Adipose tissue (tissue), 3 donors: ENCODE results near the gene CSF3. TPM values are rescaled to one million over a fixed set of nuclear protein-coding genes. Genes with fewer than 3 reads are reported as not detected.

Experiments used
- H3K27ac ChIP-seq: one replicate; pipeline ENCODE4 v1.5.1; 2013; ENCODE audit warnings: low read depth, low read length
- WGBS, 3 donors: extraction: QIAGEN DNeasy Blood & Tissue Kit; methylation state at CpG; one replicate each; pipeline ENCODE4 v1.1.7; 2013; 5-methylcytosine and 5-hydroxymethylcytosine counted together
- polyA plus RNA-seq, 3 donors: library from polyadenylated mRNA; stranded (reverse); fragments of 200-250 nt; gene quantifications; one replicate each; pipeline ENCODE4 v1.2.3, GENCODE V29; 2013
- donor health status: healthy with polysubstance abuse.
- donor health status: Bipolar disorder and iron deficiency.
- donor health status: healthy.

Gene CSF3, protein sequence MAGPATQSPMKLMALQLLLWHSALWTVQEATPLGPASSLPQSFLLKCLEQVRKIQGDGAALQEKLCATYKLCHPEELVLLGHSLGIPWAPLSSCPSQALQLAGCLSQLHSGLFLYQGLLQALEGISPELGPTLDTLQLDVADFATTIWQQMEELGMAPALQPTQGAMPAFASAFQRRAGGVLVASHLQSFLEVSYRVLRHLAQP
- polyA plus RNA-seq: 10 to 100 TPM in 1 of 3 donors, 1 to 10 TPM in 1, under 1 TPM in 1; 0.75 to 91.0 (median 4.4) TPM

DNA sequence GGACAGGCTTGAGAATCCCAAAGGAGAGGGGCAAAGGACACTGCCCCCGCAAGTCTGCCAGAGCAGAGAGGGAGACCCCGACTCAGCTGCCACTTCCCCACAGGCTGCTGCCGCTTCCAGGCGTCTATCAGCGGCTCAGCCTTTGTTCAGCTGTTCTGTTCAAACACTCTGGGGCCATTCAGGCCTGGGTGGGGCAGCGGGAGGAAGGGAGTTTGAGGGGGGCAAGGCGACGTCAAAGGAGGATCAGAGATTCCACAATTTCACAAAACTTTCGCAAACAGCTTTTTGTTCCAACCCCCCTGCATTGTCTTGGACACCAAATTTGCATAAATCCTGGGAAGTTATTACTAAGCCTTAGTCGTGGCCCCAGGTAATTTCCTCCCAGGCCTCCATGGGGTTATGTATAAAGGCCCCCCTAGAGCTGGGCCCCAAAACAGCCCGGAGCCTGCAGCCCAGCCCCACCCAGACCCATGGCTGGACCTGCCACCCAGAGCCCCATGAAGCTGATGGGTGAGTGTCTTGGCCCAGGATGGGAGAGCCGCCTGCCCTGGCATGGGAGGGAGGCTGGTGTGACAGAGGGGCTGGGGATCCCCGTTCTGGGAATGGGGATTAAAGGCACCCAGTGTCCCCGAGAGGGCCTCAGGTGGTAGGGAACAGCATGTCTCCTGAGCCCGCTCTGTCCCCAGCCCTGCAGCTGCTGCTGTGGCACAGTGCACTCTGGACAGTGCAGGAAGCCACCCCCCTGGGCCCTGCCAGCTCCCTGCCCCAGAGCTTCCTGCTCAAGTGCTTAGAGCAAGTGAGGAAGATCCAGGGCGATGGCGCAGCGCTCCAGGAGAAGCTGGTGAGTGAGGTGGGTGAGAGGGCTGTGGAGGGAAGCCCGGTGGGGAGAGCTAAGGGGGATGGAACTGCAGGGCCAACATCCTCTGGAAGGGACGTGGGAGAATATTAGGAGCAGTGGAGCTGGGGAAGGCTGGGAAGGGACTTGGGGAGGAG, at the start of gene CSF3:
Gene CSF3, plus strand, starts transcription at position 436 of the 993 bp plus-strand sequence. Its CDS starts 35 bp downstream, at position 471.
- H3K27ac ChIP-seq: peak within 1 kb of the TSS; percentile 19
- 47 to 48% (median 48%) methylated on average over 20 of the region's 20 CpGs for WGBS, 3 donors

DNA sequence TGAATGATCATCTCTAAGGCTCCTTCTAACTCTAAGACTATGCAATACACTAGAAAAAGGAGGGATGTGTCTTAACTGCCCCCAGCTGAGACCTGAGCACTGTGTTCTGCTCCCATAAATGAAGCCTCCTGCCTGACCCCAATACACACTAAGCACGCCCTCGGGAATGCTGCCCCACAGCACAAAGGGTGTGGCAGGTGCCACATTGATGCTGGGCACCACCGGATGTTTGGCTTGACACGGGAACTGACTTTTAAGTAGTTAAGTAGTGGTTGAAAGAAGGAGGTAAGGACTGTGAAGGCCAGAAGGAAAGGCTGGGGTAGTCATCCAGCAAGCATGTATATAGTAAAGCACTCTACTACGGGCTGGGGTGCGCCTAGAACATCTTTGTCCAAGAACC, 48.5 kb upstream of the CSF3 start:
- no peak overlapping the region for H3K27ac ChIP-seq
- WGBS, 3 donors: 78 to 89% (median 84%) methylated on average over 6 of the region's 6 CpGs

DNA sequence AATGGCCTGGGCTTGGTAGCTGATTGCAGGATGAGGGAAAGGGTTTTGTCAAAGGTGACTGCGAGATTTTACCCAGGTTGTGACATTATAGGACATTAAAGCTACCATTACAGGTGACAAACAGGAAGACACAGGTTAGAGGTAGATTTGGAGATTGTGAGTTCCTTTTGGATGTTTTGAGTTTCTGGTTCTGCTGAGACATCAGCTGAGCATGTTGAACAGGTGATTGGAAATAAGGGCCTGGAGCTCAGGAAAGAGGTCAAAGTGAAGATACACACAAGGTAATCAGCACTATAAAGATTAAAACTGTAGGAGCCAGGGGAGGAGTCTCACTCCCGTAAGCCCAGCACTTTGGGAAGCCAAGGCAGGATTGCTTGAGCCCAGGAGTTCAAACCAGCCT, 46.5 kb upstream of the CSF3 start:
- 73 to 90% (median 85%) methylated on average over 2 of the region's 2 CpGs for WGBS, 3 donors
- H3K27ac ChIP-seq: no peak overlapping the region

DNA sequence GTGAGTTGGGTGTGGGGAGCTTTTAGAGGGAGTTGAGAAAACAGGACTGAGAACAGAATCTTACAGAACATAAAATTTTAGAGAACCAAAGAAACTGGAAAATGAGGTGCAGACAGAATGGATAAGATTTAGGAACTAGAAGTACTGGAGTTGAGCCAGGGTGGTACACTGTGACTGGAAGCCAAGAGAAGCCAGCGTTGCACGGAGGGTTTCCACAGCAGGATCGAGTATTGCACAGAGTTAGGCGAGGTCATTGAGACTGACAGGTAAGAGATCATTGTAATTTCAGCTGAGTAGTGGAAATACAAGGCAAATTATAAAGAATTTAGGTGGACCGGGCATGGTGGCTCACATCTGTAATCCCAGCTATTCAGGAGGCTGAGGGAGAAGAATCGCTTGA, 45.9 kb upstream of the CSF3 start:
- 63 to 86% (median 73%) methylated on average over 6 of the region's 6 CpGs for WGBS, 3 donors

DNA sequence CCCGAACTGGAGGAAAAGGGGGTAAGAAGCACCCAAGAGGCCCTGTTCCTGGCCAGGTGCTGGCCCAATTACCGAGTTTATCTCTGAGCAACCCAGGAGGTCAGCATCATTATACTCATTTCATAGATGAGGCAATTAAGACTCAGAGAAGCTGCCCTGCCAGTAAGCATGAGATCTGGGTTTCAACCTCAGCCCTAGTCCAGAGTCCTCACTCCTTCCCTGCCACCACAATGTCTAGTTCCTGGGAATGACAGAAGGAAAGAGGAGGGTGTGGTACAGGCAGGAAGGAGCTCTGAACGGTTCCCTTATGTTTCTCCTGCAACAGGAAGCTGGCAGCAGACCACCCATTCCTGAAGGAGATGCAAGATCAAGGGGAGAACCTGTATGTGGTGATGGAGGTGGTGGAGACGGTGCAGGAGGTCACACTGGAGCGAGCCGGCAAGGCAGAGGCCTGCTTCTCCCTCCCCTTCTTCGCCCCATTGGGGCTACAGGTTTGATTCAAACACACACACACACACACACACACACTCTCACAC, 45.0 kb upstream of the CSF3 start:
- no peak overlapping the region for H3K27ac ChIP-seq
- 57 to 73% (median 72%) methylated on average over 7 of the region's 7 CpGs for WGBS, 3 donors

More for the DNA sequence above, 45.9 kb upstream of the CSF3 start:
- no peak overlapping the region for H3K27ac ChIP-seq

DNA sequence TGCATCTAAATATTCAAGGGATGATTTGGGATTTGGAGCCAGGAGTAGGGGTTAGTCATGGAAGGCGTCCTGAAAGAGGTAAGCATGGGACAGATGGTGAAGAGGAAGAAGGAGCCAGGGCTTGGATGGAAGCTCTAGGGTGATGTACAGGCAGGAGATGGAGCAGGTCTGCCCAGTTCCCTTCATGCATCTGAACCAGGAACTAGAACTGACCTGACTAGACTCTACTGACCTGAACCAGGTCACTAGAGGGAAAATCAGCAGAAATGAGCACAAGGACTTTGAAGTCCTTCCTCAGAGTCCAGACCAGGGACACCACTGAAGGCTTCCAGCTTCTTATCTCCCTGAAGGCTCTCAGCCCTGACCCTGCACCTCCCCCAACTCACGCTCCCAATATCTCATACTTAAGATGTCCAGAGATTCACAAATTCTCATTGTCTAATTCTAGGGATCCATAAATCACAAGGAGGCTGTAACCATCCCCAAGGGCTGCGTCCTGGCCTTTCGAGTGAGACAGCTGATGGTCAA, 44.1 kb upstream of the CSF3 start:
- 79 to 89% (median 85%) methylated on average over 4 of the region's 4 CpGs for WGBS, 3 donors
- H3K27ac ChIP-seq: no peak overlapping the region

DNA sequence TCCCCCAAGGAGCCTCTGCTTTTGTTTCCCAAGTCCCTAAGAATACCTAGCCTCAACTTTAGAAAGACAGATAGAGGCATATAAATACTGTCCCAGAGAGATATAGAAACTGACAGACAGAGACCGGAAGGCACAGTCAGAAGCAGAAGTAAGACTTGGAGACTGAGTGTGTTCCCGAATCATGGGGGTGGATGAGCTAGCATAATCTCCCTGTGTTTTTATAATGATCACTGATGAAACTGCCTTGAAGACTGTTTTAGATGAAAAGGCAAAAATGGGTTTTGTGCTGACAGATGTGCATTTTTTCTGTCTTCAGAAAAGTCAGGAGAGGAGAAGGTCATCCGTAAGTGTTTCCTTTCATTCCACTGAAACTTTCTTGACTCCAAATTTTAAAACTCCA, 43.0 kb upstream of the CSF3 start:
- 22 to 52% (median 24%) methylated on average over 3 of the region's 3 CpGs for WGBS, 3 donors
- H3K27ac ChIP-seq: no peak overlapping the region

DNA sequence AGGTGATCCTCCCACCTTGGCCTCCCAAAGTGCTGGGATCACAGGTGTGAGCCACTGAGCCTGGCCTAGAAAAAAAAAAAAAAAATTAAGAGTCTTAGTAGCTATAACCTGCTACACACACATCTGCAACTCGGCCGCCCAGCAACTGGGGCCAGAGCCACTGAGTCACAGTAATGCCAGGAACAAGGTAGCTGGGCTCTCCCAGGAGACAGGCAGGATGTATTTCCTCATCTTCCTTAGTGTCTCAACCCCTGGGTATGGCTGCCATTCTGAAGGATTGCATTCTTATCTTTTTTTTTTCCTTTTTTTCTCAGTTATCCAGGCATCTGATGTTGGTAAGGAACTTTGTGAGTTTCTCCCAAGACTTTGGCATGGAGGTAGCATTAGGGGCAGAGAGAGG, 41.7 kb upstream of the CSF3 start:
- WGBS, 3 donors: 86 to 96% (median 92%) methylated on average over 2 of the region's 2 CpGs
- no peak overlapping the region for H3K27ac ChIP-seq

DNA sequence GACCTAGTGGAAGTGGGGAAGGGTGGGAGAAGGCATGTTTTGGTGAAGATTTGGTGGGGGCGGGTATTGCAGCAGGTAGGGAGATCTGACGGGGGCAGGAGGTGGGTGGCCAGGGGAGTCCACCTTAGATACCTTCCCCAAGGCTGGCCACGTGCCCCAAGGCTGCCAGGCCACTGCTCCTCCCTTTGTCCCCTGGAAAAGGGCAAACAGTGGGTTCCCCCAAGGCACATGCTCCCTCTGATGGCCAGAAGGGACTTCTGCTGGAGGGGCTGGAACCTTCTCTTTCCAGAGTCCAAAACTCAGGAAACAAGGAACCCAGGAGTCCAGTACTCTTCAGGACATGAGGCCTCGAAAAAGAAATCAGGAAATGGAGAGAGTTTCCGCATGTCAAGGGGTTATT, 40.8 kb upstream of the CSF3 start:
- H3K27ac ChIP-seq: no peak overlapping the region
- 77 to 80% (median 78%) methylated on average over 5 of the region's 5 CpGs for WGBS, 3 donors

DNA sequence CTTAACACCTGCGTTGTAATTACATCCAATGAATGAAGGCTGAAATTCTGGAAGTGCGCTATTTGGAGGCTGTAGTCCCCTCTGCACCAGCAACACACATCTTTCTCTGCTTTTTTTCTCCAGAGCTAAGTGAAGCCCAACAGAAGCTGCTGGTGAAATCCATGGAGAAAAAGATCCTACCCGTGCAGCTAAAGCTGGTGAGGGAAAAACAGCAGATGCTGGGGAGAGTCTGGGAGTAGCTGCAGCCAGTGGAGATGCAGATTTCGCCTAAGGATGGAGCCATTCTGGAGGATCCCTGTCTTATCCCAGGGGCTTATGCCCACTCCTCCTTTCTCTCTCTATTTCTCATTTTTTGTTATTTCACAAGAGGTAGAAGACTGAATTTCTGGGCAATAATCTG, 39.4 kb upstream of the CSF3 start:
- WGBS, 3 donors: 58 to 81% (median 68%) methylated on average over 4 of the region's 4 CpGs
- H3K27ac ChIP-seq: no peak overlapping the region

DNA sequence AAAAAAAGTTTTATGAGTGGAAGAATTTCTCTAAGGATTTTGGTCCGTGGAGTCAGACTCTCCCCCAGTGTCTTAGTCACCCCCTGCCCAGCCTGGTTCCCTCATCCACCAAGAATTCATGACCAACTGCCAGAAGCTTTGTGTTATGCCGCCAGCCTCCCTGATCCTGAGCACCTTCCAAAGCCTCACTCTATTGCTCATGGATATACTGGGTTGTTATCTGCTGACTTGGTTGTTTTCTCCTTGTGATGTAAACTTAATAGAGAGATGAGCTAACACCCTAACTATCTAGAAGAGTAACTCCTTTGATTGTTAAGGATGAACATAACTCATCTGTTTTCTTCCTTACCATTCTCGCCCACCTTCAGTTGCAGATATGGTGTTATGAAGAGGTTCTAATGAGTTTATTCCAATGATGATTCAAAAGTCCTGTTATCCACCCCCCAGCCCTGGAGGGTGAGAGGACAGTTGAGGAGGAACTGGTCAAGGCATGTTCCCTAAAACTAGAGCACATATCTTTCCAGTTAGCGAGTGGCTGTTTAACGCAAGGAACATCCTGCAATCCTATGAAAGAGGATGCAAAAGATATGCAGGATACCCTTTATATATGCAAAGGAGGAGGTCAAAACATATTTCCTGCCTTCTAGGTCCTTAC, 36.1 kb upstream of the CSF3 start:
- 61 to 66% (median 65%) methylated on average over 5 of the region's 5 CpGs for WGBS, 3 donors
- H3K27ac ChIP-seq: no peak overlapping the region

DNA sequence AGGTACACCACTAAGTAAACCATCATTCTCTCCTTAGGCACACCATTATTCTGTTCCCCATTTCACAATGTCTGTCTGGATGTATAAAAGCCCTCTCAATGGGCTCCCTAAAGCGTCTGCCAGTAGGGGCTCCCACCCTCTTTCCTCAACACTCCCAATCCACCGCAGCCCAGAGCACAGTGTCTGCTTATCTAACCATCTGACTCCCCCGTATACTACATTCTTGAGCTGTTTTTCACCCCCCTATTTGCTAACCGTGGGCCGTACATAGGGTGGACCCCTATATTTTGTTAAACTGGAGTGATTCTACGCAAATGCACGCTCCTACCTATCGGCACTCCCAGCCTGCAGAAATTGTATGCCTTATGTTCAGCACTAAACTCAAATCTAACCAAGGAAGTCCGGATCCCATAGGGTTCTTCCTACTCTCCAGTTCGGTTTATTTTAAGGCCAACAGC, 35.3 kb upstream of the CSF3 start:
- H3K27ac ChIP-seq: no peak overlapping the region
- 0 to 1% (median 0%) methylated on average over 10 of the region's 10 CpGs for WGBS, 3 donors

DNA sequence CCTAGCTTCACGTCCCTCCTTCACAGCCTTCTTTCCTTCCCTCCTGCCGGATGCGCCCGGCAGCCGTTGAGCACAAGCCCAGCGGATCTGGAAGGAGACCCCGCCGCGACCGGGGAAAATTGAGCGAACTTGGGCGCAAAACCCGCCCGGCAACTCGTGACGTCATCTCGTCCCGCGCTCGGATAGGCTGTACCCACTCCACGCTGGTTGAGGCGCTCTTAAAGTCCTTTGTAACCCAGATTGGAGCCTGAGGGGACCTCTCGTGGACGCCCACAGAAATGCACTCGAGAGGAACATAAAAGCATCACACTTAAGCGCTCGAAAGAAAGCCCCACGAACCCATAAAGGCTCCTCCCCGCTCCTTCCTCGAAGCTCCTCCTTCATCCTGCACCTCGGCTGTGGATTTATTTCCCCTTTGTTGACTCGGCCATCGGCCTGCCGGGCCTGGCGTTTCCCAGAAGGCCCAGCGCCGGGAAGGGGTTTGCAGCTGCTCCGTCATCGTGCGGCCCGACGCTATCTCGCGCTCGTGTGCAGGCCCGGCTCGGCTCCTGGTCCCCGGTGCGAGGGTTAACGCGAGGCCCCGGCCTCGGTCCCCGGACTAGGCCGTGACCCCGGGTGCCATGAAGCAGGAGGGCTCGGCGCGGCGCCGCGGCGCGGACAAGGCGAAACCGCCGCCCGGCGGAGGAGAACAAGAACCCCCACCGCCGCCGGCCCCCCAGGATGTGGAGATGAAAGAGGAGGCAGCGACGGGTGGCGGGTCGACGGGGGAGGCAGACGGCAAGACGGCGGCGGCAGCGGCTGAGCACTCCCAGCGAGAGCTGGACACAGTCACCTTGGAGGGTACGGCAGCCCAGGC, 34.7 kb upstream of the CSF3 start, which contains the start of gene PSMD3:
Gene PSMD3, plus strand, starts transcription at position 457 of the 856 bp plus-strand sequence. Its CDS starts 164 bp downstream, at position 621.
- 0 to 1% (median 0%) methylated on average over 83 to 84 of the region's 84 CpGs for whole genome bisulfite sequencing, 3 donors
- H3K27ac ChIP-seq: no peak within 1 kb of the TSS

DNA sequence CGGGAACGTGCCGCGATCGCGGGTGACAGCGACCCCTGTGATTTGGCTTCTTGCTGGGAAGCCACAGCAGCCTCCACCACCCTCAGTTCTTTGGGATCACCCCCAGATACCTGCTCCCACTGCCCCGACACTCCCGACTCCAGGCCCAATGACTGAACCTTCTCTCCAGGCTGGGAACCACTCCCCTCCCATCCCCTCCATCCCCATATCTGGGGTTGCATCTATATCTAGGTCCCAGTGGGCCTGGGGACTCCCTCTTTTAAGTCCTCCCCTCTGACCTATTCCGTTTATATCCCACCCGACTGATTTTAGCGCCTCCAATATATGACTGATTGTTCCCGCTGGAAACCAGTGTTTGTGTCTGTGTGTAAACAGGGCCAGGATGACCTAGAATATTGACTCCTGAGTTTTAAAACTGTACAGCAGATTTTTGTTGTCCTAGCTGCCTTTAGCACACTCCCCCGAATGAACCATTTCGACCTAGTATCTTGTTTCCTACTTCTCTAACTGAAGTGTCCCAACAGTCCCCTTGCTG, 34.0 kb upstream of the CSF3 start:
- H3K27ac ChIP-seq: no peak overlapping the region
- 1% methylated on average over 15 of the region's 15 CpGs for WGBS, 3 donors

DNA sequence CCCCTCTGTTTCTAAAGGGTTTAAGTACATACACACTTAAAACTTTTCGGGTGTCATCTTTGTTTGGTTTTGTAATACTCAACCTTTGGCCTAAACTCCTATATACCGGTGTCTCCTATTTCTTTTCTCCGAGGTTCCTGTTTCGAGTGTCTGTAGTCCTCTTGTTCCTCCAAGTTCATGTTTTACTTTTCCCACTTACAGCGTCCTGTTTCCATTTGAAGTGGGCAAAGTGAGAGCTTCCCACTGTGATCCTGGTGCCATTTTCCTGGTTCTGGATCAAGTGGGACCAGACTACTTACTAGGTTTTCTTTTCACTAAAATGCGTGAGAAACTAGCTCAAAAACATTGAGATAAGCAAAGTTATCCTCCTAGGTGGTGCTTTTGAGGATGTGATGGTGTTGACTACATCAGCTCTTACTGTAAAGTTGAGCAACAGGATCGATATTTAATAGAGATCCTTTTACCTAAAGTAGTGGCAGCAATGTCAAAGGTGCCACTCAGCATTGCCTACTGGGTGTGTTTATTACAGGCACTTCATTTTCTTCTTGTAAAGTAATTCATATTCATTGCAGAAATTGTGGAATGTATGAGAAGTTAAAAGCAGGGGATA, 33.4 kb upstream of the CSF3 start:
- 15 to 19% (median 16%) methylated on average over 7 of the region's 7 CpGs for WGBS, 3 donors
- no peak overlapping the region for H3K27ac ChIP-seq

DNA sequence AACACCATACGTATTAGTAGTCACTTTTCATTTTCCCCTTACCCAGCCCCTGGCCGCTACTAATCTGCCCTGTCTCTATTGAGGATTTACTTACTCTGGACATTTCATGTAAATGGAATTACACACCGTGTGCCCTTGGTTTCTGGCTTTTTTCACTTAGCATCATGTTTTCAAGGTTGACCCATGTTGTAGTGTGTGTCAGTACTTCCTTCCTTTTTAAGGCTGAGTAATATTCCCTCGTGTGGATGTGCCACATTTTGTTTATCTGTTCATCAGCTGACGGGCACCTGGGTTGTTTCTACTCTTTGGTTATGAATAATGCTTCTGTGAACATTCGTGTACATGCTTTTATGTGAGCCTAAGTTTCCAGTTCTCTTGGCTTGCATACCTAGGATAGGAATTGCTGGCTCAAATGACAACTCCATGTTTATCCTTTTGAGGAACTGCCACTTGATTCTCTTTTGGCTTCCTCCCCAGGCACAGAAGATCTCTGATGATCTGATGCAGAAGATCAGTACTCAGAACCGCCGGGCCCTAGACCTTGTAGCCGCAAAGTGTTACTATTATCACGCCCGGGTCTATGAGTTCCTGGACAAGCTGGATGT, 26.9 kb upstream of the CSF3 start:
- 90 to 91% (median 90%) methylated on average over 11 of the region's 11 CpGs for WGBS, 3 donors
- no peak overlapping the region for H3K27ac ChIP-seq
